ENCODE measurements around the gene ATP2B2.

DNA sequence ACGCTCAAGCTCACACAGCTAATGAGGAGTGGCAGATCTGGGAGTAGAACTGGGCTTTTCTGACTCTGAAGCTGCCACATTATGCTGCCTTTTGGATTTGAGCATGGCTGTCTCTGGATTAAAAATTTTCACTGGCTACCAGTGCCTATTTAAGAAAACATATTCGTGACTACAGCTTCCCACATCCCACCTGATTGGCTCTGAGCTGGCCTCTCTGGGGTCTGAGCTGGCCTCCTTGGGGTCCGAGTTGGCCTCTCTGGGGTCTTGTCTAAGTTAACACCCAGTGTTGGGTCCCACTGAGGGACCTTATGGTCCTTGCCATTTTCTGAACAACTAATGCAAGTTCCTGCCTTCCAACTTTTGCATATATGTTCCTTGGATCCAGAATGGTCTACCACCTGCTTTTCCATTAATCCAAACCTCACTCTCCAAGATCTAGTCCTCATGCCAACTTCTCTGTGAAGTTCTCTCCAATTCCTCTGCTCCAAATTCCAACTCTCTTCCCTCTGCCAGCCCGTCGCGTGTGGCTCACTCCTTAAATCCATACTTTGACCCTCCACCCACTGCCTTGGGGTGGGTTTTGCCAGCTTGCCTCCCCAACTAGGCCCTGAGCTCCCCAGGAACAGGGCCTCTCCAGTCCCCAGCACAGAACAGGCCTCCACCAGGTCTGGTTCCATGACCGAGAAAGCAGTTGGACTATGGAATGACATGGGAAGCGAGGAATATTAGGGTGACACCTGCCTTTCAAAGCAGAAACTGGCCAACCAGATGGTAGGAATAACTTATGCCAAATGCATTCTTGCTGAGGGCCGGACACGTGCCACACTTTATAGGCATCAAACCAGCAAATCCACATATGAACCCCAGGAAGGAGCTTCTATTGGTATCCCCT is 42.5 kb downstream of the ATP2B2 start:
- TF ChIP-seq, protein P1, sequence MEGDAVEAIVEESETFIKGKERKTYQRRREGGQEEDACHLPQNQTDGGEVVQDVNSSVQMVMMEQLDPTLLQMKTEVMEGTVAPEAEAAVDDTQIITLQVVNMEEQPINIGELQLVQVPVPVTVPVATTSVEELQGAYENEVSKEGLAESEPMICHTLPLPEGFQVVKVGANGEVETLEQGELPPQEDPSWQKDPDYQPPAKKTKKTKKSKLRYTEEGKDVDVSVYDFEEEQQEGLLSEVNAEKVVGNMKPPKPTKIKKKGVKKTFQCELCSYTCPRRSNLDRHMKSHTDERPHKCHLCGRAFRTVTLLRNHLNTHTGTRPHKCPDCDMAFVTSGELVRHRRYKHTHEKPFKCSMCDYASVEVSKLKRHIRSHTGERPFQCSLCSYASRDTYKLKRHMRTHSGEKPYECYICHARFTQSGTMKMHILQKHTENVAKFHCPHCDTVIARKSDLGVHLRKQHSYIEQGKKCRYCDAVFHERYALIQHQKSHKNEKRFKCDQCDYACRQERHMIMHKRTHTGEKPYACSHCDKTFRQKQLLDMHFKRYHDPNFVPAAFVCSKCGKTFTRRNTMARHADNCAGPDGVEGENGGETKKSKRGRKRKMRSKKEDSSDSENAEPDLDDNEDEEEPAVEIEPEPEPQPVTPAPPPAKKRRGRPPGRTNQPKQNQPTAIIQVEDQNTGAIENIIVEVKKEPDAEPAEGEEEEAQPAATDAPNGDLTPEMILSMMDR (IDR thresholded peaks at IDR 0.05 in 4 of 5, conservative IDR thresholded peaks at IDR 0.05 in 1 of 5) = no peak
- no peak for TF ChIP-seq POLR2A (IDR thresholded peaks at IDR 0.05)
